WTC11 (cell line): Measurements from ENCODE around the gene GLRA3.

ENCODE experiments used
- CTCF ChIP-seq: fragments of 200-600 bp; IDR thresholded peaks from 2 replicates; pipeline ENCODE4 v1.8.0; 2022; ENCODE audit warnings: antibody characterized with exemption
- MAX ChIP-seq: sonication (generic); formaldehyde crosslinking; IDR thresholded peaks from 2 replicates; pipeline ENCODE4 v1.8.0; 2022; ENCODE audit warnings: mild to moderate bottlenecking, missing genetic modification reagents
- MXD4 ChIP-seq: fragments of 250-450 bp; sonication (Bioruptor Pico); IDR thresholded peaks from 2 replicates; pipeline ENCODE4 v1.8.0; 2021; ENCODE audit warnings: mild to moderate bottlenecking, moderate library complexity, borderline replicate concordance
- NFYB ChIP-seq: sonication (generic); formaldehyde crosslinking; conservative IDR thresholded peaks from 2 replicates; pipeline ENCODE4 v1.8.0; 2022; ENCODE audit warnings: low read depth, missing genetic modification reagents
- NR2C2 ChIP-seq: sonication (generic); formaldehyde crosslinking; IDR thresholded peaks from 2 replicates; pipeline ENCODE4 v1.8.0; 2022; ENCODE audit warnings: mild to moderate bottlenecking, missing genetic modification reagents
- RORB ChIP-seq: fragments of 250-450 bp; sonication (Bioruptor Pico); IDR thresholded peaks from 2 replicates; pipeline ENCODE4 v1.9.0; 2021; ENCODE audit warnings: mild to moderate bottlenecking
- SMAD3 ChIP-seq: sonication (generic); formaldehyde crosslinking; IDR thresholded peaks from 2 replicates; pipeline ENCODE4 v1.8.0; 2022; ENCODE audit warnings: missing genetic modification reagents, mild to moderate bottlenecking, borderline replicate concordance
- USF2 ChIP-seq: sonication (generic); formaldehyde crosslinking; IDR thresholded peaks from 2 replicates; pipeline ENCODE4 v1.8.1; 2023; ENCODE audit warnings: mild to moderate bottlenecking, missing genetic modification reagents, moderate library complexity

GRCh38 chr4:174717828-174718227, 111.2 kb downstream of the GLRA3 start:
- TF ChIP-seq CTCF (no peak), MAX (CRISPR knock-in tag) (no peak), MXD4 (CRISPR knock-in tag) (no peak), USF2 (CRISPR knock-in tag) (no peak), SMAD3 (CRISPR knock-in tag) (no peak), RORB (CRISPR knock-in tag) (no peak), NFYB (CRISPR knock-in tag) (no peak), NR2C2 (CRISPR knock-in tag) (no peak)
